ENCODE data around the gene TRAPPC2. TPM values are rescaled to one million over a fixed set of nuclear protein-coding genes. Genes with fewer than 3 reads are reported as not detected.

Gene TRAPPC2
- total and polyA plus RNA-seq, 2 of the 13 experiments (the other 11 are each of a cell fraction or from before 2014, with no cell fraction given): 4.4 to 8.1 TPM

- no peak for ATAC-seq
- H3K27ac ChIP-seq (ENCODE audit: extremely low read length, insufficient read depth, low read length): no peak overlapping the region
- H3K27me3 ChIP-seq (ENCODE audit: control insufficient read depth in 1 of 2, insufficient read depth in 2 of 2, low read length in 2 of 2): no peaks in the 10 kb centered on the region
- H3K4me3 ChIP-seq (replicated peaks in 1 of 3; ENCODE audit: insufficient read depth in 1 of 3, low read depth in 2 of 3, low read length in 3 of 3): no peak overlapping the region
- peaks cover 16% of the 10 kb centered on the region for H3K4me1 ChIP-seq (ENCODE audit: insufficient read depth, low read length)
- H3K4me2 ChIP-seq (ENCODE audit: low read depth, low read length): no peak overlapping the region
- TF ChIP-seq, protein P1, sequence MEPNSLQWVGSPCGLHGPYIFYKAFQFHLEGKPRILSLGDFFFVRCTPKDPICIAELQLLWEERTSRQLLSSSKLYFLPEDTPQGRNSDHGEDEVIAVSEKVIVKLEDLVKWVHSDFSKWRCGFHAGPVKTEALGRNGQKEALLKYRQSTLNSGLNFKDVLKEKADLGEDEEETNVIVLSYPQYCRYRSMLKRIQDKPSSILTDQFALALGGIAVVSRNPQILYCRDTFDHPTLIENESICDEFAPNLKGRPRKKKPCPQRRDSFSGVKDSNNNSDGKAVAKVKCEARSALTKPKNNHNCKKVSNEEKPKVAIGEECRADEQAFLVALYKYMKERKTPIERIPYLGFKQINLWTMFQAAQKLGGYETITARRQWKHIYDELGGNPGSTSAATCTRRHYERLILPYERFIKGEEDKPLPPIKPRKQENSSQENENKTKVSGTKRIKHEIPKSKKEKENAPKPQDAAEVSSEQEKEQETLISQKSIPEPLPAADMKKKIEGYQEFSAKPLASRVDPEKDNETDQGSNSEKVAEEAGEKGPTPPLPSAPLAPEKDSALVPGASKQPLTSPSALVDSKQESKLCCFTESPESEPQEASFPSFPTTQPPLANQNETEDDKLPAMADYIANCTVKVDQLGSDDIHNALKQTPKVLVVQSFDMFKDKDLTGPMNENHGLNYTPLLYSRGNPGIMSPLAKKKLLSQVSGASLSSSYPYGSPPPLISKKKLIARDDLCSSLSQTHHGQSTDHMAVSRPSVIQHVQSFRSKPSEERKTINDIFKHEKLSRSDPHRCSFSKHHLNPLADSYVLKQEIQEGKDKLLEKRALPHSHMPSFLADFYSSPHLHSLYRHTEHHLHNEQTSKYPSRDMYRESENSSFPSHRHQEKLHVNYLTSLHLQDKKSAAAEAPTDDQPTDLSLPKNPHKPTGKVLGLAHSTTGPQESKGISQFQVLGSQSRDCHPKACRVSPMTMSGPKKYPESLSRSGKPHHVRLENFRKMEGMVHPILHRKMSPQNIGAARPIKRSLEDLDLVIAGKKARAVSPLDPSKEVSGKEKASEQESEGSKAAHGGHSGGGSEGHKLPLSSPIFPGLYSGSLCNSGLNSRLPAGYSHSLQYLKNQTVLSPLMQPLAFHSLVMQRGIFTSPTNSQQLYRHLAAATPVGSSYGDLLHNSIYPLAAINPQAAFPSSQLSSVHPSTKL (CRISPR knock-in tag; IDR thresholded peaks at IDR 0.05): no peak
- TF ChIP-seq ZNF569 (CRISPR knock-in tag; IDR thresholded peaks at IDR 0.05; ENCODE audit: borderline replicate concordance) (no peak), SP1 (IDR thresholded peaks at IDR 0.05) (no peak), SP1 (CRISPR knock-in tag; IDR thresholded peaks at IDR 0.05) (no peak), ZNF274 (CRISPR knock-in tag; IDR thresholded peaks at IDR 0.05) (no peak), ZNF576 (CRISPR knock-in tag; IDR thresholded peaks at IDR 0.05) (no peak), GRHL1 (CRISPR knock-in tag; conservative IDR thresholded peaks at IDR 0.05) (no peak), SRSF1 (optimal IDR thresholded peaks at IDR 0.05; ENCODE audit: low read depth, low read length) (no peak), SMYD3 (CRISPR knock-in tag; IDR thresholded peaks at IDR 0.05) (no peak), NFYC (CRISPR knock-in tag; IDR thresholded peaks at IDR 0.05) (no peak), ZNF160 (CRISPR knock-in tag; IDR thresholded peaks at IDR 0.05) (no peak), ZNF383 (CRISPR knock-in tag; IDR thresholded peaks at IDR 0.05; ENCODE audit: borderline replicate concordance) (no peak), ZNF557 (CRISPR knock-in tag; IDR thresholded peaks at IDR 0.05) (no peak), ZHX1 (CRISPR knock-in tag; IDR thresholded peaks at IDR 0.05; ENCODE audit: low read depth) (no peak), RNF219 (CRISPR knock-in tag; IDR thresholded peaks at IDR 0.05) (no peak)
- POLR2A ChIA-PET: no interaction called here
- CTCF ChIA-PET (ENCODE audit: low intra/inter-chr PET ratio, low total read pairs): no interaction called here
- no peak overlapping the region for H2AFZ ChIP-seq (ENCODE audit: low read length)
- no peaks in the 10 kb centered on the region for H3K36me3 ChIP-seq (replicated peaks in 1 of 2; ENCODE audit: control insufficient read depth in 1 of 2, insufficient read depth in 2 of 2, low read length in 2 of 2)
- intact Hi-C loops (cut with micrococcal nuclease; ENCODE audit: unreplicated experiment): no loop called here
- H3K79me2 ChIP-seq (ENCODE audit: insufficient read depth, low read length): peaks cover 60% of the 10 kb centered on the region
- FAIRE-seq: no peak
- in situ Hi-C loops (cut with HindIII; ENCODE audit: extremely low pct_ligation_motif_present, low pct_unique_long_range_greater_than_20kb): no loop called here
- no TSS peak for BruUV-seq (replicated peaks)
- no peaks in the 10 kb centered on the region for H3K9me3 ChIP-seq (ENCODE audit: low read length)
- H4K20me1 ChIP-seq (ENCODE audit: insufficient read depth, low read length): 0 out of 2 replicates have a peak, but pooled peaks cover under 1% of the 10 kb centered on the region
- no peak for DNase-seq (ENCODE audit: low spot score)
- WGBS (ENCODE audit: low lambda C conversion rate): 100% methylated on average over 1 of the region's 1 CpG
- H3K9ac ChIP-seq (ENCODE audit: insufficient read depth, low read depth, low read length): no peak overlapping the region
Observed at GRCh38 chrX:13697976-13698375, 36.4 kb downstream of the TRAPPC2 start.
